ENCODE results near the gene ZNF618. TPM values are rescaled to one million over a fixed set of nuclear protein-coding genes. Genes with fewer than 3 reads are reported as not detected.

Gene ZNF618
- total RNA-seq, 2 donors from 2014 or later = 0.33 to 1.4 TPM

DNA sequence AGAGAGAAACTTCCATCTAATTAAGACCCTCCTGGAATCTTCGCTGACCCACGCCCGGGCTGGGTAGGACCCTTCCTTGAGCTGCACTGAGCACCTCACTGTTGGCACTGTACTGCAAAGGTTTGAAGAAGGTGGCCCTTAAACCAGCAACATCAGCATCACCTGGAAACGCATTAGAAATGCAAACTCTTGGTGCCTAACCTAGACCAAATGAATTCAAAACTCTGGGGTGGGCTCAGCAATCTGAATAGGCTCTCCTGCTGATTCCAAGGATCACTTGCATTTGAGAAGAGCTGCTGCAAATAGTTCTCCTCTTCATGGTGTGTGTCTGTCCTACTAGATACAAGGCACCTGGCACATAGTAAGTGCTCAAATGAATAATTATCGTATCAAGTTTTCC lies 2.7 kb upstream of the ZNF618 start:
- Mint-ChIP-seq H3K4me3 (no peak overlapping the region), H3K27ac (no peak overlapping the region), H3K4me1 (ENCODE audit: low read depth in 2 of 2) (peaks cover 5 to 8% of the 10 kb centered on the region in 2 donors), H3K36me3 (peaks cover 6% of the 10 kb centered on the region), H3K27me3 (peaks cover 0 to 5% of the 10 kb centered on the region in 2 donors), H3K9me3 (no peaks in the 10 kb centered on the region)
- ATAC-seq = no peak
- DNase-seq (ENCODE audit: low spot score) = no peak

DNA sequence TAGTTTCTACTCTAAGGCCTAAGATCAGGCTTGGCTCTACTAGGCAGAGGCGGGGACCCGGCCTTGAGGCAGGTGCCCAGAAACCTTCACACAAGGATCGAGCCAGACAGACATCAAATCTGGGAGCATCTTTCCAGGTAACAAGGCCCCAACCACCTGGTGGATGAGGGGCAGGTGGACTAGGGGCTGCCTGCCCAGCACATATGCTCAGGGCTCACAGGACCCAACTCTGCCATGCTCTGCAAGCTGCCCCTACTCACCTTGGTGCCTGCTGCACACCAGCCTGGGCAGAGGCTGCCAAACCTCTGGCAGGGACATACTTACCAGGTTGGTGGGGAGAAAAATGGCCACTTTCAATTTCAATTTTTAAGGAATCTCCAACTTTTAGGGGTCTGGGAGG lies 2.2 kb upstream of the ZNF618 start:
- H3K27ac Mint-ChIP-seq = no peak overlapping the region
- H3K4me3 Mint-ChIP-seq = no peak overlapping the region
- peaks cover 5 to 8% of the 10 kb centered on the region in 2 donors for H3K4me1 Mint-ChIP-seq (ENCODE audit: low read depth in 2 of 2)
- H3K27me3 Mint-ChIP-seq = peaks cover 0 to 5% of the 10 kb centered on the region in 2 donors
- DNase-seq (ENCODE audit: low spot score) = no peak
- no peaks in the 10 kb centered on the region for H3K9me3 Mint-ChIP-seq
- H3K36me3 Mint-ChIP-seq = peaks cover 6% of the 10 kb centered on the region
- no peak for ATAC-seq

DNA sequence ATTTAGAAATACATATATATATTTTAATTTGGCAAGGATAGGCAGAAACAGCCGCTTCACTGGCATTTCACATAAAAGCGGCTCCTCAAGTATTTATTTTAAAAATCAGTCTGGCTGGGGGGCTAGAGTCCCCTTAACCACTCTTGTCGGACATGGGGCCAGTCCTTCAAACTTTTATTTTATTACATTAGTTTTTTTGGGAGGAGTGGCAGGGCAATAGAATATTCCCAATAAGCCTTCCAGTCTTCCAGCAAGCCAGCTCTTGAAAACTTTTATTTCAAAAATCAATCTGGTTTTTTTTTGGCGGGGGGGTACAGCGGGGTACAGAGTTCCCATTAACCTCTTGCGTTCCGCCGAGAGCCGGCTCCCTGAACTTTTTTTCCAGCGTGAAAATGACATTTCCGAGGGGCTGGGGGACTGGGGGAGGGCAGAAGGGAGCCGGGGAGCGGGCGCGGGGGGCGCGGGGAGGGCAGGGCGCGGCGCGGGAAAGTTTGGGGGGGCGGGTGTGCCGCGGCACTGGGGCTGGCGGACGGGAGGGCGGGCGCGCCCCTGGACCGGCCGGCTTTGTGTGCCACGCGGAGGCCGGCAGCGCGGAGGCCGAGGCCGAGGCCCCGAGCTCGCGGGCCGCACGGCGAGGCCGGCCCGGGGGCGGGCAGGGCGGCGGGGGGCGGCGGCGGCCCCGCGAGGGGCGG lies 504 bp upstream of the ZNF618 start:
- DNase-seq (ENCODE audit: low spot score) (no peak), ATAC-seq (peak; percentile 66 to 71)
- Mint-ChIP-seq H3K27ac (no peak overlapping the region), H3K27me3 (peaks cover 0 to 5% of the 10 kb centered on the region in 2 donors), H3K4me3 (no peak overlapping the region), H3K9me3 (no peaks in the 10 kb centered on the region), H3K36me3 (peaks cover 6% of the 10 kb centered on the region), H3K4me1 (ENCODE audit: low read depth in 2 of 2) (peaks cover 8% of the 10 kb centered on the region in 2 donors)

DNA sequence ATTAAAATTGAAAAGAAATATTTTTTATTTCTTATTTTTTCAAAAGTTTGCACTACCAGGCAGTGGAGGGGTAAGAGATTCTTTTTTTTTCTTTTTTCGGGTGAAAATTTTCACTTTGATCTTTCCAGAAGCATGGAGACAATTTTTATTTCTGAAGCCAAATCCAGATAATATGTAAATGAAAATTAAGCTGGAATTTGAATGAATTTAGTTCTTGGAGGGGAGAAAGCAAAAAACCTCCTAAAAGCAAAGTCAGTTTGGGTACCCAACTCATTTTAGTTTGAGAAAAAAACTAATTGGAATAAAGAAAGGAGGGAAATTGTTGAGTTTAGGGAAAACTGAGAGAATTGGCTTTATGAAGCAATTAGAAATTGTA lies 872 bp downstream of the ZNF618 start:
- Mint-ChIP-seq H3K27me3 (peaks cover 0 to 3% of the 10 kb centered on the region in 2 donors), H3K9me3 (no peaks in the 10 kb centered on the region), H3K27ac (peak overlapping the region; percentile 30 to 87), H3K4me1 (ENCODE audit: low read depth in 2 of 2) (peaks cover 8% of the 10 kb centered on the region in 2 donors), H3K36me3 (peaks cover 6% of the 10 kb centered on the region), H3K4me3 (peak overlapping the region; percentile 92)
- ATAC-seq (no peak), DNase-seq (ENCODE audit: low spot score) (no peak)

DNA sequence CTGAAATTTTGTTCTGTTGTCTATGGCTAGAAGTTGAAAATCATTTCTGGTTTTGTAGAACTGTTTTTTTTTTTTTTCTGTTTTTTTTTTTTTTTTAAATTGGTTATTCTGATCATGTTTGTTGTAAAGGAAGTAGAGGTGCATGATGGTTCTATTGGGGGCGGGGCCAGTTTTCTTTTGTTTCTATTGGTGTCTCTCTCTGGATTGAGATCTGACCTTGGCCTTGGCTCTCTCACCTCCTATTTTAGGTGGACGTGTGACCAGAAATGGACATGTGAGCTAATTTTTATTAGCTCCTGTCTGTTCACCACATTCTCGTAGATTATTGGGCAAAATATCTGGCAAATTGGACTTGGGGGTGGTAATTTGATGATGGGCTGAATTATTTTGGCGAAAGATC lies 3.2 kb downstream of the ZNF618 start:
- Mint-ChIP-seq H3K4me1 (ENCODE audit: low read depth in 2 of 2) (peaks cover 8% of the 10 kb centered on the region in 2 donors), H3K36me3 (peaks cover 6% of the 10 kb centered on the region), H3K27me3 (peaks cover 0 to 3% of the 10 kb centered on the region in 2 donors), H3K9me3 (no peaks in the 10 kb centered on the region), H3K4me3 (no peak overlapping the region), H3K27ac (no peak overlapping the region)
- ATAC-seq = no peak
- no peak for DNase-seq (ENCODE audit: low spot score)

DNA sequence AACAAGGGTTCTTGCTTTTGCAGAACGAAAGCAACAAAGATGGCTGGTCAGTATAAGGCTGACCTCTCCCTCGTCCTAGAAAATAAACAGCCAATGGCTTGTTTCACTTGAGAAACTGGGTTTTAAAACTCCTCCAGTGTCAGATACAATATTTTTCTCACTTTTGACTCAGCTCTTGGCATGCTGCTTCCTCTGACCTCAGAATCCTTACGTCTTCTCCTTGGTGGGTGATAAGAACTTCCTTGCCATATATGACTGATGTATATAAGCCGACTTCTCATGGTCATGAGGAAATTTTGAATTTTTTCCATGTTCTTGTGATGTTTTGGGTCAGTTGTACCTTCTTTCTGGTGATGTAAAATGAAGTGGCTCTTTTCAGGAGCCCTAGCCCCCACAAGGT lies 3.8 kb downstream of the ZNF618 start:
- peaks cover 8% of the 10 kb centered on the region in 2 donors for H3K4me1 Mint-ChIP-seq (ENCODE audit: low read depth in 2 of 2)
- H3K27ac Mint-ChIP-seq = no peak overlapping the region
- peaks cover 0 to 3% of the 10 kb centered on the region in 2 donors for H3K27me3 Mint-ChIP-seq
- no peak overlapping the region for H3K4me3 Mint-ChIP-seq
- ATAC-seq (no peak), DNase-seq (ENCODE audit: low spot score) (no peak)
- peaks cover 6% of the 10 kb centered on the region for H3K36me3 Mint-ChIP-seq
- H3K9me3 Mint-ChIP-seq = no peaks in the 10 kb centered on the region

DNA sequence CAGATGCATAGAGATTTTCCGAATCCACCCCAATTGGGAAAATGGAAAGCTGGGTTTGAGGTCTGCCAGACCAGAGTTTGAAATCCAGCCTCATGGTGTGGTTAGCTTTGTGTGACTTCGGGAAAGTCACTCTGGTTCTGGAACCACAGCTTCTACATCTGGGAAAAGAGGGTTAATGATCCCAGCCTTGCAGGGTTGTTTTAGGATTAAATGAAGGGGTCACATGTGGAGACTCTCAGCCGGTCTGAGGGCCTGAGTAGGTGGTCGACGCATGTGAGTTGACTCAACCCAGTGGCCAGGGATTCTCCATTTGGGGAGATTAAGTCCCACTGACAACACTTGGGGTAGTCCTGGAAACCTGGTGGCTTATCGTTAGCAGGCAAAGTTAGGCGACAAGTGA lies 6.1 kb downstream of the ZNF618 start:
- no peak for DNase-seq (ENCODE audit: low spot score)
- Mint-ChIP-seq H3K4me1 (ENCODE audit: low read depth in 2 of 2) (peaks cover 12 to 19% of the 10 kb centered on the region in 2 donors), H3K4me3 (no peak overlapping the region), H3K27ac (no peak overlapping the region), H3K9me3 (no peaks in the 10 kb centered on the region), H3K27me3 (no peaks in the 10 kb centered on the region), H3K36me3 (no peaks in the 10 kb centered on the region)
- no peak for ATAC-seq

DNA sequence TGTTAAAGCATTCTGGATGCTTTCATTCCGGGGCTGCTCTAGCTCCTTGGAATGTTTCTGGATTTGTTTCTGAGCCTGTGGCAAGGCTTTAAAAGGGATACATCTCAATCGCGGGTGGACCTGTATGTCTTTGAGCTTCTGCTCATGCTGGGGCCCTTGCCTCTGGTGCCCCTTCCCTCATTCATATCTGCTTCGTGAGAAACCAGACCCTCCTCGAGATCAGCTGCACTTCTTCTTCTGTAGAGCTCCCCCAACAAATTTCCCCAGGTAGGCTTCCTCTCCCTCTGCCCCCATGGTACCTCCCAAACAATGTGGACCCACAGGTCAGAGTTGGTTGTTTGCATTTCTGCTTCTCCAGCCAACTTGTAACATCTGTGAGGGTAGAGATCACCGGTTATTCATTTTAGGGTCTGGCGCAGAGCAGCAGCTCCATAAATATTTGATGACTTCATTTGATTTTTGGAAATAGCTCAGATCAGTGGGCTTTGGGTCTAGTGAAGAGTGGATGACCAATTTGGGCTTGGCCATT lies 6.6 kb downstream of the ZNF618 start:
- no peak for DNase-seq (ENCODE audit: low spot score)
- no peak for ATAC-seq
- Mint-ChIP-seq H3K4me3 (no peak overlapping the region), H3K36me3 (no peaks in the 10 kb centered on the region), H3K9me3 (no peaks in the 10 kb centered on the region), H3K27me3 (no peaks in the 10 kb centered on the region), H3K4me1 (ENCODE audit: low read depth in 2 of 2) (peaks cover 12 to 20% of the 10 kb centered on the region in 2 donors), H3K27ac (no peak overlapping the region)

DNA sequence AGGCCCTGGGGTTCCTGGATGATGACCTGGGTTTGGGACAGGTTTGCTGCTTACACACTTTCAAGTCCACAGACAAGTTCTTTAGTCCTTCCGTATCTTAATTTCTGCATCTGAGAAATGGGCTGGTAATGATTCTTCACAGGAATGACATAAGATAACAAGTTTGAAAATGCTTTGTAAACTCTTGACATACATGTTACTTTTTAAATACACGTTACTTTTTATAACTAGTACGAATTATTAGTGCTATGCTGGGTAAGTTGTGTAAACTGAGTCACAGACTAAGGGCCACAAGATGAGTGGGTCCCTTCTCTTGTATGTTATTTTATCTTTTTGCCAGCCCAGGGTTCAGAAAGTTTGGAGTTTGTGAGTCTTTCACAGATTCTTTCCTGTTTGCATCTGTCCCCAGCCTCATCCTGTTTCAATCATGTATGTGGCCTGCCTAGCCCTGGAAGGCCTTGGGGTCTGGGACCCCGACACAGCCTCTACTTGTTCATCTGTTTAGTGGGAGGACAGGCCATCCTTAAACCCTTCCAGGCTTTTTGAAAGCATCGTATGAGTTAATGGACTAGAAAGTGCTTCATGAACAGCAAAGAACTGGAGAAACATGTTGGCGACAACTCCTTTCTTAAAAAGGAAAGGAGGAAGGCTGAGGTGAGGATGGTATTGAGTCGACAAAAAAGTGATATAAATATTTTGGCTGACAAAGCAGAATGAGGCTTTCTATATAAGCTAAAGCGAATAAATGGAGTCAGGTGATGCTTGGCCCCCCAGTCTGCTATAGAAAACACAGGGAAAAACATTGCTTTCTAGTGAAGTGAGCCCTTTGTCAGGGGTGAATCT lies 9.3 kb downstream of the ZNF618 start:
- ATAC-seq (no peak), DNase-seq (ENCODE audit: low spot score) (no peak)
- Mint-ChIP-seq H3K27me3 (no peaks in the 10 kb centered on the region), H3K36me3 (no peaks in the 10 kb centered on the region), H3K4me1 (ENCODE audit: low read depth in 2 of 2) (peaks cover 9 to 20% of the 10 kb centered on the region in 2 donors), H3K27ac (peak overlapping the region; percentile 73 to 86), H3K9me3 (no peaks in the 10 kb centered on the region), H3K4me3 (peak overlapping the region; percentile 84)

DNA sequence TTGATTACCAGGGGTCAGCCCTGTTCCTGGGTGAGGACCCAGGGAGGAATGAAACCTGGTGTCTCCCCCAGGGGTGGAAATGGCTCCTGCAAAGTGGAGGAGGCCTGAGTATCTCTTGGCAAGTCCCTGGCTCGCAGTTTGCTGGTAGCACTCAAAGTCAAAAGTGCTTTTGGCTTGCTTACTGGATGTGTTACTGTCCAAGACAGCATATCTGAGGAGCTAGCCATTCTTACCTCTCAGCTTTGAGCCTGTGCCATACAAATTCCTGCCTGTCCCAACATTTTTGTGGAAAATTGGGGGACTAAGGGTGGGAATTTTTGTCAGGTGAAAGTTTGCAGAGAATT lies 9.9 kb downstream of the ZNF618 start:
- H3K9me3 Mint-ChIP-seq = no peaks in the 10 kb centered on the region
- H3K27ac Mint-ChIP-seq = peak overlapping the region; percentile 73 to 86
- ATAC-seq (no peak), DNase-seq (ENCODE audit: low spot score) (no peak)
- no peaks in the 10 kb centered on the region for H3K36me3 Mint-ChIP-seq
- peaks cover 9 to 20% of the 10 kb centered on the region in 2 donors for H3K4me1 Mint-ChIP-seq (ENCODE audit: low read depth in 2 of 2)
- H3K27me3 Mint-ChIP-seq = no peaks in the 10 kb centered on the region
- peak overlapping the region; percentile 84 for H3K4me3 Mint-ChIP-seq

DNA sequence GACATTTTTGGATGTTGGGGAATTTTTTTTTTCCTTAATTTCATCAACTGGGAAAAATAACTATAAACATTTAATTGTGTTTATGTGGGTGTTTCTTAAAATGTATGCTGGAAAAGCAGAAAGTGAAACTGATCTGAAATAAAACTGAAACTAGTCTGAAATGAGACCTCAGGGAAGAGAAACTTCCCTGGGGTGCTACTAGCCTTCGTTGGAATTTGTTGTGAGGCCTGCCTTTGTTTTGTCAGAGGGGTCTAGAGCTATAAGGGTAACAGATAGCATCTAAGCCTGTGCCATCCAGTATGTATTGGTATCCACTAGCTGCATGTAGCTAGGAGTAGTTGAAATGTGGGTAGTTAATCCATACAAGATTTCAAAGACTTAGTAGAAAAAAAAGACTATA lies 10.4 kb downstream of the ZNF618 start:
- Mint-ChIP-seq H3K9me3 (no peaks in the 10 kb centered on the region), H3K27ac (peak overlapping the region; percentile 73 to 86), H3K36me3 (no peaks in the 10 kb centered on the region), H3K4me3 (peak overlapping the region; percentile 84), H3K4me1 (ENCODE audit: low read depth in 2 of 2) (peaks cover 9 to 20% of the 10 kb centered on the region in 2 donors), H3K27me3 (no peaks in the 10 kb centered on the region)
- ATAC-seq (peak in 1 of 2 donors; percentile 62), DNase-seq (ENCODE audit: low spot score) (no peak)

DNA sequence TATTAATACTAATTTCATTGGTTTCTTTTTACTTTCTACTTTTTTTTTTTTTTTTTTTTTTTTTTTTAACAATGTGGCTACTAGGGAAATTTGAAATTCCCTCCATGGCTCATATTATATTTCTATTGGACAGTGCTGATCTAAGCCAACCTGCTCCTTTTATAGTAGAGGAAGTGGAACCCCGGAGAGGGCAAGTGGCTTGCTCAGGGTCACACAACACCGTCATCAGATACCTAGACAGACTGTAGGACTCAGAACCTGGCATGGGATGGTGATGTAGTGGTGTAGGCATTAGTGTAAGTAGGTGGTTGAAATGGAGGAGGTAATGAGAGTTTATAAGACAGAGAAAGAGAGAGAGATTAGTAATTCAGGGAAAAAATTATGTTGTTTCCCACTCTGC lies 10.8 kb downstream of the ZNF618 start:
- no peaks in the 10 kb centered on the region for H3K36me3 Mint-ChIP-seq
- no peaks in the 10 kb centered on the region for H3K27me3 Mint-ChIP-seq
- no peak for ATAC-seq
- peak overlapping the region; percentile 73 to 86 for H3K27ac Mint-ChIP-seq
- DNase-seq (ENCODE audit: low spot score) = no peak
- peak overlapping the region; percentile 84 for H3K4me3 Mint-ChIP-seq
- peaks cover 13 to 20% of the 10 kb centered on the region in 2 donors for H3K4me1 Mint-ChIP-seq (ENCODE audit: low read depth in 2 of 2)
- no peaks in the 10 kb centered on the region for H3K9me3 Mint-ChIP-seq

DNA sequence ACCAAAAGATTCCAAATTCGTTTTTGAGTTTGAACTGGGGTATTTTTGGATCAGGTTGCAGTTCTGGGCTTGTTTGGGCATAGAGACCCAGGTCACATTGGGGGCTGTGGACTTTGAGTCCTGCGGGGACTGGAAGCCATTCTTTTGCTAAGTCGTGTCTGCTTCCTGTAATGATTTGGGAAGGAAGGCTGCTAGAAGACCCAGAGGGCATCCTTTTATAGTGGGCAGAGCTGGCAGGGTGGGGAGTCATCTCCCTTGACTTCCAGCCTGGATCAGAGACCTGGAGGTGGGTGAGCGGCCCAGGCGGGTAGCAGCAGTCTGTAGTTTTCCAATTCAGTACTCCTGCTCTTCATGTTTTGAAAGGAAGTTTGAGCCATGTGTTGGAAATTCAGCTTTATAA lies 11.3 kb downstream of the ZNF618 start:
- Mint-ChIP-seq H3K36me3 (no peaks in the 10 kb centered on the region), H3K4me1 (ENCODE audit: low read depth in 2 of 2) (peaks cover 13 to 20% of the 10 kb centered on the region in 2 donors), H3K27ac (peak overlapping the region; percentile 73 to 86), H3K9me3 (no peaks in the 10 kb centered on the region), H3K27me3 (no peaks in the 10 kb centered on the region), H3K4me3 (no peak overlapping the region)
- DNase-seq (ENCODE audit: low spot score) = no peak
- ATAC-seq = no peak

DNA sequence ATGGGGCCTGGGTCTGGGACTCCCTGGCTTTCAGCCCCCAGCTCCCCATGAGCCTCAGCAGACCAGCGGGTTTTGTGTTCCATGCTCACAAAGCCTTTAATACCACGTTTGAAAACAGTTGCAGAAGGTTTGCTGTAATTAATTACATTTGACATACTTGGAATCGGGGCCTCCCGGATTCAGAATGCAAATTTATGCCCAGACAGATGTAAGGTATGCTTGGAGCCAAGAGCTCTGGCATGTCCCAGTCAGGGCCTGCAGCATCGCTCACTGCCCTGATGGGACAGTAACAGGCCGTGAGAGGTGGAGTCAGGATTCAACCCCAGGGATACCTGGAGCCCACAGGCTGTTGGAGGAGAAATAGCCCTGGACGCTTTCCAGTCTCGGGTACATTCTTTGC lies 12.2 kb downstream of the ZNF618 start:
- Mint-ChIP-seq H3K9me3 (no peaks in the 10 kb centered on the region), H3K4me3 (no peak overlapping the region), H3K36me3 (no peaks in the 10 kb centered on the region), H3K27ac (no peak overlapping the region), H3K27me3 (no peaks in the 10 kb centered on the region), H3K4me1 (ENCODE audit: low read depth in 2 of 2) (peaks cover 13 to 20% of the 10 kb centered on the region in 2 donors)
- ATAC-seq (no peak), DNase-seq (ENCODE audit: low spot score) (no peak)
